Activated T-cell treated with anti-CD3 and anti-CD28 coated beads for 4 hours (primary cell): ENCODE data around the gene SLC17A7.
"Not testable (repeated sequence)": the region's sequence is repeated elsewhere in the genome, so short reads cannot be mapped to it uniquely, and the experiment has no call there.

Experiments
- DNase-seq: peaks from one replicate; pipeline ENCODE4 v3.0.0-alpha.2; 2020

The SLC17A7 gene

GRCh38 chr19:49469828-49470614, 28.7 kb upstream of the SLC17A7 start:
- DNase-seq, result peak; percentile 54

- DNase-seq, result peak; percentile 50
Measured at GRCh38 chr19:49468746-49469447, 27.6 kb upstream of the SLC17A7 start.

GRCh38 chr19:49468199-49468598, 26.9 kb upstream of the SLC17A7 start:
- DNase-seq, result no peak

GRCh38 chr19:49465371-49465770, 24.0 kb upstream of the SLC17A7 start:
- DNase-seq, result no peak

GRCh38 chr19:49463960-49464740, 22.8 kb upstream of the SLC17A7 start:
- no peak for DNase-seq

- no peak for DNase-seq
Measured at GRCh38 chr19:49462492-49462891, 21.2 kb upstream of the SLC17A7 start.

GRCh38 chr19:49461656-49462055, 20.3 kb upstream of the SLC17A7 start:
- DNase-seq, result no peak

- not testable (repeated sequence) for DNase-seq
Measured at GRCh38 chr19:49461130-49461529, 19.8 kb upstream of the SLC17A7 start.

- no peak for DNase-seq
Measured at GRCh38 chr19:49459388-49459787, 18.1 kb upstream of the SLC17A7 start.

GRCh38 chr19:49458567-49458903, 17.2 kb upstream of the SLC17A7 start:
- DNase-seq, result no peak

GRCh38 chr19:49456326-49456725, 15.0 kb upstream of the SLC17A7 start:
- no peak for DNase-seq

GRCh38 chr19:49455773-49456172, 14.4 kb upstream of the SLC17A7 start:
- no peak for DNase-seq

GRCh38 chr19:49453757-49454240, 12.5 kb upstream of the SLC17A7 start:
- no peak for DNase-seq

- DNase-seq, result peak; percentile 93
Measured at GRCh38 chr19:49453013-49453756, 11.9 kb upstream of the SLC17A7 start, which contains the start of gene ALDH16A1. TSS of gene ALDH16A1 (plus strand) at chr19:49453225. CDS start at chr19:49453332, 107 bp downstream.

GRCh38 chr19:49451430-49452181, 10.3 kb upstream of the SLC17A7 start, which contains the start of gene PIH1D1:
TSS of gene PIH1D1 (minus strand) at chr19:49451814. CDS start at chr19:49451574, 240 bp downstream.
- peak; percentile 91 for DNase-seq

- DNase-seq, result no peak
Measured at GRCh38 chr19:49450405-49450804, 9.1 kb upstream of the SLC17A7 start.

- no peak for DNase-seq
Measured at GRCh38 chr19:49448432-49448786, 7.1 kb upstream of the SLC17A7 start.

- no peak for DNase-seq
Measured at GRCh38 chr19:49447485-49448431, 6.4 kb upstream of the SLC17A7 start.

GRCh38 chr19:49445997-49446396, 4.7 kb upstream of the SLC17A7 start:
- no peak for DNase-seq

- not testable (repeated sequence) for DNase-seq
Measured at GRCh38 chr19:49444100-49444700, 2.9 kb upstream of the SLC17A7 start.
